Naive thymus-derived CD4-positive, alpha-beta T cell (primary cell): ENCODE measurements around the gene MORN1. TPM values are rescaled to one million over a fixed set of nuclear protein-coding genes. Genes with fewer than 3 reads are reported as not detected.

ENCODE experiments used
- ATAC-seq: fragments of 150-1000 bp; cut with Tn5 transposase; 2 replicates; pipeline ENCODE4 v1.10.0; 2021; ENCODE audit warnings: mild to moderate bottlenecking, moderate library complexity
- CTCF ChIA-PET: fragments of 350-600 bp; sonication (Branson Sonifier 250); formaldehyde crosslinking; loops from one replicate; lab custom pipeline; 2021; ENCODE audit warnings: antibody characterized with exemption; lab: Charles Lee
- POLR2A ChIA-PET: fragments of 350-600 bp; sonication (Branson Sonifier 250); formaldehyde crosslinking; loops from one replicate; lab custom pipeline; 2021; ENCODE audit warnings: antibody characterized with exemption, inconsistent platforms; lab: Charles Lee
- DNase-seq, 9 donors: peaks; one replicate each; pipeline versions ENCODE4 v3.0.0 to v3.0.0-alpha.2; 2020 to 2022; ENCODE audit warnings: mixed read lengths in 1 of 9
- H3K27ac ChIP-seq: one replicate; pipeline ENCODE4 v1.7.0; 2013; ENCODE audit warnings: mild to moderate bottlenecking, low read depth, low read length, moderate library complexity
- H3K27me3 ChIP-seq, 2 donors: one replicate each; pipeline ENCODE4 v1.7.0; 2013; ENCODE audit warnings: low read length in 2 of 2, mild to moderate bottlenecking in 2 of 2, moderate library complexity in 2 of 2; ENCODE audit not compliant: control insufficient read depth in 2 of 2, insufficient read depth in 2 of 2
- H3K36me3 ChIP-seq, 3 experiments: 1 replicate in 2 of 3; 2 replicates in 1 of 3; pipeline ENCODE4 v1.7.0; 2013; ENCODE audit warnings: low read length in 3 of 3, mild to moderate bottlenecking in 3 of 3, moderate library complexity in 1 of 3; ENCODE audit not compliant: insufficient read depth in 3 of 3, control insufficient read depth in 2 of 3
- H3K4me1 ChIP-seq, 2 donors: one replicate each; pipeline ENCODE4 v1.7.0; 2013; ENCODE audit warnings: low read length in 2 of 2, mild to moderate bottlenecking in 2 of 2, moderate library complexity in 1 of 2; ENCODE audit not compliant: control insufficient read depth in 2 of 2, insufficient read depth in 2 of 2
- H3K4me3 ChIP-seq: 2 replicates; pipeline ENCODE4 v1.7.0; 2013; ENCODE audit warnings: mild to moderate bottlenecking, low read length
- H3K9me3 ChIP-seq, 3 experiments: 1 replicate in 2 of 3; 2 replicates in 1 of 3; pipeline ENCODE4 v1.7.0; 2013; ENCODE audit warnings: low read length in 3 of 3; ENCODE audit not compliant: control insufficient read depth in 2 of 3
- H3K27ac Mint-ChIP-seq, 9 donors: one replicate each; pipeline ENCODE4 v1.8.0; 2020 to 2022; ENCODE audit warnings: mixed read lengths in 9 of 9, mild to moderate bottlenecking in 8 of 9, moderate library complexity in 5 of 9, inconsistent platforms in 2 of 9
- H3K27me3 Mint-ChIP-seq, 5 donors: one replicate each; pipeline ENCODE4 v1.8.0; 2021 to 2022; ENCODE audit warnings: mixed read lengths in 5 of 5, mild to moderate bottlenecking in 1 of 5
- H3K36me3 Mint-ChIP-seq, 5 donors: one replicate each; pipeline ENCODE4 v1.8.0; 2020 to 2022; ENCODE audit warnings: mixed read lengths in 5 of 5, mild to moderate bottlenecking in 3 of 5, inconsistent platforms in 1 of 5
- H3K4me1 Mint-ChIP-seq, 7 donors: one replicate each; pipeline ENCODE4 v1.8.0; 2020 to 2022; ENCODE audit warnings: mixed read lengths in 7 of 7, mild to moderate bottlenecking in 3 of 7, inconsistent platforms in 1 of 7
- H3K4me3 Mint-ChIP-seq, 10 donors: one replicate each; pipeline ENCODE4 v1.8.0; 2020 to 2022; ENCODE audit warnings: mild to moderate bottlenecking in 10 of 10, mixed read lengths in 10 of 10, moderate library complexity in 6 of 10, inconsistent platforms in 2 of 10
- H3K9me3 Mint-ChIP-seq, 11 donors: one replicate each; pipeline ENCODE4 v1.8.0; 2020 to 2022; ENCODE audit warnings: mixed read lengths in 11 of 11, mild to moderate bottlenecking in 4 of 11, inconsistent platforms in 1 of 11, moderate library complexity in 1 of 11
- intact Hi-C, 2 donors: fragments of 100-400 bp; cut with micrococcal nuclease; formaldehyde crosslinking; loops; one replicate each; pipeline ENCODE4 v1.15.1; 2023
- polyA plus RNA-seq, 2 donors: library from polyadenylated mRNA; unstranded; fragments of 300-500 nt; fragmentation: Illumina TruSeq; gene quantifications; one replicate each; pipeline ENCODE4 v1.2.3, GENCODE V29; 2021
- total RNA-seq, 6 experiments: library from RNA in 5 of 6; stranded (reverse) in 5 of 6; gene quantifications; 1 replicate in 5 of 6; 2 replicates in 1 of 6; pipeline ENCODE4 v1.2.3 and lab custom pipeline; 2021 to 2026

Gene MORN1
- total and polyA plus RNA-seq, 7 experiments from 2014 or later: 5.0 to 16.4 (median 9.2) TPM

DNA sequence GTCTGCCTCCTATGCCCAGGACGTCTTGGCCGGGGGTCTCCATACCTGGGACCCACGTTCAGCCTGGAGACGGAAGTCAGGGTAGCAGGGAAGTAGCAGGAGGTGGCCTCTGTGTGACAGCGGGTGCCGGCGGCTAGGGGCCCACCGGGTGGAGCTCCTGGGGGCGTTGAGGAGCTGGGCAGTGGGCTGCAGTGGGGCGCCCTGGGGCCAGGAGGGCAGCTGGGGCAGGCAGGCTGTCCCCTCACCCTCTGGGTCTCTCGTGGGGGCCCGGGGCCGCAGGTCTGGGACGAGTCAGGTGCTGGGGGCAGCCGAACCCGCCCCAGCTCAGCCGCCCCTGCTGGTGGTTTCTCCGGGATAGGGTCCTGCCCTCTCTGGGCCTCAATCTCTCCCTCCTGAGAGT lies 35.7 kb upstream of the MORN1 start:
- Mint-ChIP-seq H3K4me3 (no peak overlapping the region), H3K4me1 (peaks cover 0 to 3% (median 0%) of the 10 kb centered on the region in 7 donors), H3K36me3 (peaks cover 0 to 3% (median 0%) of the 10 kb centered on the region in 5 donors), H3K9me3 (peaks cover 0 to 11% (median 0%) of the 10 kb centered on the region in 11 donors), H3K27me3 (no peaks in the 10 kb centered on the region), H3K27ac (no peak overlapping the region)
- ChIA-PET POLR2A (no interaction called here), CTCF (no interaction called here)
- ATAC-seq: no peak
- intact Hi-C loops: no loop called here
- Histone ChIP-seq H3K27me3 (no peaks in the 10 kb centered on the region), H3K36me3 (no peaks in the 10 kb centered on the region), H3K9me3 (peaks cover 0 to 6% (median 0%) of the 10 kb centered on the region in 3 experiments), H3K4me1 (no peaks in the 10 kb centered on the region), H3K4me3 (no peak overlapping the region), H3K27ac (no peak overlapping the region)
- DNase-seq: no peak

DNA sequence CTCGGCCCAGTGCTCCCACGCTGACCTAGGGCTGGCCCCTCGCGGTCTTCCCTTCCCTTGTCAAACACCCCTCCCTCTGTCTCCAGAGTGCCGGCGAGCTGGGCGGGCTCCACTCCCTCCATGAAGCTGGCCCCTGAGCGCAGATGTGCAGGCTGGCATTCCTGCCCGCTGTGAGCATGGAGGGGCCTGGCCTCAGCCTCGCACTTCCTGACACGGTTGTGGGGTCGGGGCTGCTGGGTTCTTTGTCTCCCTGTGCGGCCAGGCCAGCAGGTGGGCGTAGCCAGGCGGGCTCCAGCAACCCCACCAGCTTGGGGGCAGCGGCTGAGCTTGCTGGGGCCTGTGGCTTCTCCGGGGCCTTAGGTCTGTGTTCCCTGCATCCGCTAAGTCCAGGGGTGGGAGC lies 35.2 kb upstream of the MORN1 start:
- Histone ChIP-seq H3K9me3 (peaks cover 0 to 6% (median 0%) of the 10 kb centered on the region in 3 experiments), H3K4me1 (no peaks in the 10 kb centered on the region), H3K27me3 (no peaks in the 10 kb centered on the region), H3K27ac (no peak overlapping the region), H3K4me3 (no peak overlapping the region), H3K36me3 (no peaks in the 10 kb centered on the region)
- ATAC-seq (no peak), DNase-seq (no peak)
- ChIA-PET POLR2A (no interaction called here), CTCF (no interaction called here)
- intact Hi-C loops: no loop called here
- Mint-ChIP-seq H3K27me3 (no peaks in the 10 kb centered on the region), H3K36me3 (peaks cover 0 to 3% (median 0%) of the 10 kb centered on the region in 5 donors), H3K4me1 (peaks cover 0 to 3% (median 0%) of the 10 kb centered on the region in 7 donors), H3K27ac (no peak overlapping the region), H3K4me3 (no peak overlapping the region), H3K9me3 (peaks cover 0 to 11% (median 0%) of the 10 kb centered on the region in 11 donors)

DNA sequence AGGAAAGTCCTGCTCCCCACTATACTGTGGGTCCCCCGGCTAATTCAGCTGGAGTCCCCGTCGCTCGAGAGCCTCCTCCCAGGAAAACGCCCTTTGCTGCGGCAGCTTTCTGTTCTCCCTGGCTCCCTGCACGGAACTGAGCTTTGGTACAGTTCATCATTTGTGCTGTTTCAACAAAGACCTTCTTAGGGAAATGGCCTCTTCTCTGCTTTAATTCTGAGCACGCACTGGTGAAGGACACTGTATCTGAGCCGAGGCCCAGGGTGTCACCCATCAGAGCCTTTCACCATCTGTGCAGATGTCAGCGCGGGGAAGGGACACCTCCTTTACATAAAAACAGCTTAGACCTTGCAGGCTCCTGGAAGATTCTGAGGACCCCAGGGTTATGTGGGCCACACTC lies 34.5 kb upstream of the MORN1 start:
- Mint-ChIP-seq H3K27ac (no peak overlapping the region), H3K4me3 (no peak overlapping the region), H3K36me3 (no peaks in the 10 kb centered on the region), H3K27me3 (no peaks in the 10 kb centered on the region), H3K4me1 (peaks cover 0 to 3% (median 0%) of the 10 kb centered on the region in 7 donors), H3K9me3 (peaks cover 0 to 11% (median 0%) of the 10 kb centered on the region in 11 donors)
- Histone ChIP-seq H3K4me3 (no peak overlapping the region), H3K27me3 (no peaks in the 10 kb centered on the region), H3K9me3 (peaks cover 0 to 6% (median 0%) of the 10 kb centered on the region in 3 experiments), H3K27ac (no peak overlapping the region), H3K36me3 (no peaks in the 10 kb centered on the region), H3K4me1 (no peaks in the 10 kb centered on the region)
- ATAC-seq (no peak), DNase-seq (no peak)
- POLR2A ChIA-PET: no interaction called here
- CTCF ChIA-PET: no interaction called here
- intact Hi-C loops: no loop called here

DNA sequence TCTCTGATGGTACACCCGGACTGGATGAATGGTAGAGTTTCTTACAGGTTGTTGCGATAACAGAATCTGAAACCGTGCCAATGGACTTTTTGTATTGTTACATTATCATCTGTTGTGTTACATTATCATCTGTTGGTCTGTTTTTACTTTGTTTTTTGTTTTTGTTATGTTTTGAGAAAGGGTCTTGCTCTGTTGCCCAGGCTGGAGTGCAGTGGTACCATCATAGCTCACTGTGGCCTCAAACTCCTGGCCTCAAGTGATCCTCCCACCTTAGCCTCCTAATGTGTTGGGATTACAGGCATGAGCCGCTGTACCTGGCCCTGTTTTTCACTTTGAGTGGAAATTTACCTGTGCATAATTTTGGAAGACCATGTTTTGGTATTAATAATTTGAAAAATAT lies 31.2 kb upstream of the MORN1 start:
- ChIA-PET CTCF (no interaction called here), POLR2A (no interaction called here)
- Mint-ChIP-seq H3K27me3 (no peaks in the 10 kb centered on the region), H3K27ac (no peak overlapping the region), H3K9me3 (peaks cover 0 to 11% (median 0%) of the 10 kb centered on the region in 11 donors), H3K36me3 (no peaks in the 10 kb centered on the region), H3K4me1 (peaks cover 0 to 11% (median 3%) of the 10 kb centered on the region in 7 donors), H3K4me3 (no peak overlapping the region)
- Histone ChIP-seq H3K4me1 (peaks cover 0 to under 1% of the 10 kb centered on the region in 2 donors), H3K27ac (no peak overlapping the region), H3K9me3 (no peaks in the 10 kb centered on the region), H3K4me3 (no peak overlapping the region), H3K36me3 (no peaks in the 10 kb centered on the region), H3K27me3 (no peaks in the 10 kb centered on the region)
- ATAC-seq (no peak), DNase-seq (no peak)
- intact Hi-C loops: no loop called here

- ATAC-seq (no peak), DNase-seq (no peak)
- Histone ChIP-seq H3K36me3 (no peaks in the 10 kb centered on the region), H3K27ac (no peak overlapping the region), H3K9me3 (no peaks in the 10 kb centered on the region), H3K4me1 (peaks cover 20 to 29% of the 10 kb centered on the region in 2 donors), H3K4me3 (no peak overlapping the region), H3K27me3 (no peaks in the 10 kb centered on the region)
- CTCF ChIA-PET: no interaction called here
- POLR2A ChIA-PET: interaction anchor here (1.4 kb wide), 1 partner anchor 113 kb away, joined by 3 read pairs; no protein-coding TSS in a partner anchor
- Mint-ChIP-seq H3K4me3 (peak overlapping the region in 1 of 10 donors; percentile 49), H3K27me3 (no peaks in the 10 kb centered on the region), H3K36me3 (peaks cover 0 to 2% (median 0%) of the 10 kb centered on the region in 5 donors), H3K4me1 (peaks cover 17 to 32% (median 29%) of the 10 kb centered on the region in 7 donors), H3K9me3 (peaks cover 0 to 11% (median 0%) of the 10 kb centered on the region in 11 donors), H3K27ac (no peak overlapping the region)
- intact Hi-C loops: loop anchor here in 1 of 2 donors (10.0 kb wide), 1 partner anchor 615 kb away; no protein-coding TSS in a partner anchor
These were observed 28.1 kb upstream of the MORN1 start for GRCh38 chr1:2419416-2419815.

- CTCF ChIA-PET: interaction anchor here (0.9 kb wide), 1 partner anchor 130 kb away, joined by 3 read pairs; no protein-coding TSS in a partner anchor
- Histone ChIP-seq H3K36me3 (no peaks in the 10 kb centered on the region), H3K4me3 (no peak overlapping the region), H3K9me3 (no peaks in the 10 kb centered on the region), H3K4me1 (peaks cover 26 to 35% of the 10 kb centered on the region in 2 donors), H3K27ac (no peak overlapping the region), H3K27me3 (no peaks in the 10 kb centered on the region)
- peaks cover 0 to 2% (median 0%) of the 10 kb centered on the region in 5 donors for H3K36me3 Mint-ChIP-seq
- no peak for DNase-seq
- peak overlapping the region in 2 of 9 donors; percentile 11 to 68 for H3K27ac Mint-ChIP-seq
- no peaks in the 10 kb centered on the region for H3K27me3 Mint-ChIP-seq
- POLR2A ChIA-PET: interaction anchor here (1.4 to 5.0 kb wide), 2 partner anchors 114 to 129 kb away, joined by 3 to 68 read pairs; no protein-coding TSS in a partner anchor
- ATAC-seq: no peak
- peaks cover 23 to 38% (median 35%) of the 10 kb centered on the region in 7 donors for H3K4me1 Mint-ChIP-seq
- peaks cover 0 to 9% (median 0%) of the 10 kb centered on the region in 11 donors for H3K9me3 Mint-ChIP-seq
- H3K4me3 Mint-ChIP-seq: peak overlapping the region in 2 of 10 donors; percentile 27 to 49
- intact Hi-C loops: loop anchor here in 1 of 2 donors (10.0 kb wide), 1 partner anchor 616 kb away; no protein-coding TSS in a partner anchor
These were observed 27.5 kb upstream of the MORN1 start for GRCh38 chr1:2418791-2419320.
